Measurements from ENCODE around the gene MT1M.

DNA sequence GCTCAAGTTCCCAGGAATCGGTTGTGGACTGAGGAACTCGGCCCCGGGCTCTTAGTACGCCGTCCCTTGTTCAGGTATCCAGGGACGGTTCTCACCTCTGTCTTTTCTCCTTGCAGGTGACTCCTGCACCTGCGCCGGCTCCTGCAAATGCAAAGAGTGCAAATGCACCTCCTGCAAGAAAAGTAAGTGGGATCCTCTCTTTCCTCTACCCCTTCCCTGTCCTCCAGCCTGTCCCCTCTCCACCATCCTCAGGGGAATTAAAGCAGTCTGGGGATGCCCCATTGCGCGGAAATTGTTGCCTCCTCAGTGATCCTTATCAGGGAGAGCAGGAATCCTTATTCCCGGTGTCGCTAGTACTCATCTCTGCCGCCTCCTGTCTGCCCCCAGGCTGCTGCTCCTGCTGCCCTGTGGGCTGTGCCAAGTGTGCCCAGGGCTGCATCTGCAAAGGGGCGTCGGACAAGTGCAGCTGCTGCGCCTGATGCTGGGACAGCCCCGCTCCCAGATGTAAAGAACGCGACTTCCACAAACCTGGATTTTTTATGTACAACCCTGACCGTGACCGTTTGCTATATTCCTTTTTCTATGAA lies 23.5 kb upstream of the MT1M start:
- TF ChIP-seq EZH2 (IDR thresholded peaks at IDR 0.05; ENCODE audit: insufficient read depth, poor library complexity, severe bottlenecking) (no peak), EZH2phosphoT487 (IDR thresholded peaks at IDR 0.05; ENCODE audit: insufficient read depth, low read depth) (no peak)
